Stimulated activated CD4-positive, alpha-beta T cell treated with anti-CD3 and anti-CD28 coated beads, Interleukin-15, amount 100 ng/mL, for 24 hours (primary cell): ENCODE data around the gene TAF4.
A peak's percentile ranks its signal among the peaks of the same experiment; 100 is the strongest.

Experiments used
- DNase-seq: peaks from one replicate; pipeline ENCODE4 v3.0.0-alpha.2; 2020

The TAF4 gene

GRCh38 chr20:62020935-62021701, 44.6 kb downstream of the TAF4 start:
- DNase-seq, result no peak

DNA sequence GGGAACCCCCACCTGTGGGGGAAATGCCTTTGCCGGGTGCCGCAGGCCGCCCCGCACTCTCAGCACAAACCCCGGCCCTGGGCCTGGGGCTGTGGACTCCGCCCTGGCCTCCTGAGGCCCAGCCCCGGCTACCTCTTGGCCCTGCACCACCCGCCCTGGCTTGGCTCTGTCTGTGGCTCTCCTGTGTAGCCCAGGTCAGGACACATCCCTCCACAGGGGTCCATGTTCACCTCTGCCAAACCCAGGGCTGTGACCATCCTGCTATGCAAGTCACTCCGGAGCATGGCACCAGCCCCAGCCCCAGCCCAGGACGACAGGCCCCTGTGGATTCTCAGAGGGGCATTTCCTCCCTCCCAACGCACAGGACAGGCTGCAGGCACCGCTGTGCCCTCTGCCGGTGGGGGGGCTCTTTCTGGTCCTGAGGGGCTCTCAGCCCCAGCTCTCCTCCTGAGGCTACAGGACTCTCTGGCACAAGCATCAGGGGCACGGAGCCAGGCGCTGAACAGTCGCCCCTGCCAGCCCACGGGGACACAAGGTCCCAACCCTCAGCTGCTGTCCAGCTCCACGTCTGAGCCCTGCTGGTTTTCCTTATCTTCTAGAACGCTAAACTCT, 45.7 kb downstream of the TAF4 start:
- no peak for DNase-seq

- no peak for DNase-seq
Measured at GRCh38 chr20:62019144-62019805, 46.4 kb downstream of the TAF4 start.

GRCh38 chr20:62018437-62019143, 47.1 kb downstream of the TAF4 start:
- no peak for DNase-seq

- no peak for DNase-seq
Measured at GRCh38 chr20:62015540-62016288, 50.0 kb downstream of the TAF4 start.

DNA sequence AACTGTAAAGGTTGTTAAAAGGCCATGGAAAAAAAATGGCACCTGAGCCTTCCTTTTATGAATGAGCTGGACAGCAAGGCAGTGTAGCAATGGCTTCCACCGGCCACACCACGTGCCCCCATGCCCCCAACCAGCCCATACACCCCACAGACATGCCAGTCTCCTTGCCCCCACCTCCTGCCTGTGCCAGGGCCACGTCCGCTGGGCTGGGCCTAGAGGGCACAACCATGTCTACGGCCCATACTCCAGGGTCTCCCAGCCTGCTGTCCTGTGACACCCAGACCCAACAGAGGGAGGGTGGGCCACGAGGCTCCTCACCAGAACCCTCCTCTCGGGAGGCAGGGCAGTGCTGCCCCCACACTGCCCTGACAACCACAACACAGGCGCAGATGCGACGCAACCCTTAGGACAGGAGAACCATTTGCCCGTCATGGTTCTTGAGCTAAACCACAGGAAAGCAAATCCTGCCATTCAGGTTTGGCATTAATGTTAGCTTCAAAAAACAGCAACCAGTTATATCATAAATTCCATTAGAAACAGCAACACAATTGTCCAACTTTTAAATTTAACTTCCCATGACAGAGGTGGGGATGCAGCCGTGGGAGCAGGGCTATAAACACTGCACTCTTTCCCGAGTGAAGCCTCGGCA, 50.7 kb downstream of the TAF4 start:
- no peak for DNase-seq

- no peak for DNase-seq
Measured at GRCh38 chr20:62014488-62014775, 51.2 kb downstream of the TAF4 start.

- DNase-seq, result no peak
Measured at GRCh38 chr20:62012631-62013030, 53.0 kb downstream of the TAF4 start.

GRCh38 chr20:62011938-62012534, 53.6 kb downstream of the TAF4 start:
- DNase-seq, result no peak

GRCh38 chr20:62011403-62011790, 54.3 kb downstream of the TAF4 start:
- no peak for DNase-seq

DNA sequence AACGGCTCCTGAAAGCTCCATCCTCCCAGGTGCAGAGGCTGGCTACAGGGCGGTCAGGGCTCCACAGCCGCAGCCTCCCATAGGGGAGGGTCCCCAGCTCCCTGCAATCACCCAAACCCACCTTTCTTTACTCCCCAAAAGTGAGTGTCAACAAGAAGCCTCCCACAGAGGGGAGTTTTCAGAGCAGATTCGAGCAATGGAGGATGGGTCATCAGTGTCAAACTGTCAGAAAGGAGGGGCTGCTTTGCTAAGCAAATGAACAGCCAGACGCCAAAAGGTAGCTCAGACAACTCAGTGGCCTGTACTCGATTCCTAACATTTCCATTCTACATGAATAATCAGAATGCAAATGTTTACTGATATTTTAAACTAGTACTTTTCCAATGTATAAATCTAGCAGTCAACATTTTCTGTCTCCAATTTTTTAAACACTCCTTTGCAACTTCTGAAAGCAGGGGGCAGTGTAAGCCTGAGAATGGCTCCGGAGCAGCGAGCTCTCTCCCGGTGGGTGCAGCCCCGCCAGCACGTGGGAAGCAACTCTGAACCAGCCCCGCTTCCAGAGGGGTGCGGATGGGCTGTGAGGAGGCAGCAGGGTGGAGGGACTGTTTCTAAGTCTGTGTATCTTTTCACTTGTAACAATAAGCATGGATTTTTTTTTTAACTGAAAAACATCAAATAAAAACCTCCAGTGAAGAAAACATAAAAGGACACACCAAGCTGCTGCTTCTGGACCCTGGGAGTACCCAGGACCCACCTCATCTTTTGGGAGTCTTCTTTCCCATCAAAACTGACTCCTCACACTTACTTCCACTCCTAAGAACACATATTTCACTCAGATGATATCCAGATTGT, 54.9 kb downstream of the TAF4 start:
- peak; percentile 64 for DNase-seq

DNA sequence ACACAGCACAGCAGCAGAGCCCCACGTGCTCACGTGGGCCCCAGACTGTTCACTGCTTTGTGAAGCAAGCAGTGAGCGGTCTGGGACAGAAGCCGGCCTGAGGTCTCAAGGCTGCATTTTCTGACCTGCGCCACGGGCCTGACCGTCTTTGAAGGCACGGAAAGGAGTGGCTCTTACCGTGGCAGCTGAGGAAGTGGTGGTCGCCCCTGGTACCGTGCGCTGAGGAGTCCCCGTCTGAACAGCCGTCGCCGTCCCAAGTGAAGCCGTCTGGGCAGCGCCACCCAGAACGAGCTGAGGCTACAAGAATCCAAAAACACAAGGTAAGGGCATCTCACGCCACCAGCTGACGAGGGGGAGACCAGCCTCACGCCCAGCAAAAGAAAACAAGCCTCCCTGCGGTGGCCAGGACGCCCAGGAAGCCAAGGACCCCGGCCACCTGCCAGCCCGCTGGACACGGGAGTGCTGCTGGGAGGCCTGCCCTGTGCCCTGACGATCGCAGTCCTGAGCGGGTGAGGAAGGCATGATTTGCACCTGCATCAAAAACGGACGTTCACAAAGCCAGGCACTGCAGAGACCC, 55.7 kb downstream of the TAF4 start:
- no peak for DNase-seq

- DNase-seq, result no peak
Measured at GRCh38 chr20:62009322-62009721, 56.4 kb downstream of the TAF4 start.

- no peak for DNase-seq
Measured at GRCh38 chr20:62008643-62009183, 57.0 kb downstream of the TAF4 start.

DNA sequence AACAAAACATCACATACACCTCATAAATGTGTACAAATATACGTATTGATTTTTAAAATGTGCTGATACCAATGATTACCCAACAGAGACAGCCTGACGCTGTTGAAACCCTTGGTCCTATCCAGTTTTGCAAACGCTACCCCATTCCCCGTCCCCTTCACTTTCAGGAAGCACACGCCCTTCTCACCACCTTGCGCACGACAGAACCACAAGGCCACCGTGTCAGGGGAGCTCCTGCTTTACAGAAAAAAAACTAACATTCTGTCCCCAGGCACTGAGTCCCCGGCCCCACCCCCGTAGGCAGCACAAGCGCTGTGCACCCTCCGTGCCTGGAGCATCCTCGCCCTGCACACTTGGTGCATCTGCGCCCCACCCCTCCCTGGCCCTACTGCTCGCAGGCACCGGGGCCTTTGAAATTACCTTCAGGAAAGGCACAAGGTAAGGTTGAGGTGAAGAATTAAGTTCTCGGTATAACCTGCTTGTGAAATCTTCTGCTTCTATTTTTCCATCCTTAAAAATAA, 58.5 kb downstream of the TAF4 start:
- DNase-seq, result no peak

- no peak for DNase-seq
Measured at GRCh38 chr20:62006482-62006881, 59.2 kb downstream of the TAF4 start.

GRCh38 chr20:62004614-62005013, 61.1 kb downstream of the TAF4 start:
- no peak for DNase-seq

DNA sequence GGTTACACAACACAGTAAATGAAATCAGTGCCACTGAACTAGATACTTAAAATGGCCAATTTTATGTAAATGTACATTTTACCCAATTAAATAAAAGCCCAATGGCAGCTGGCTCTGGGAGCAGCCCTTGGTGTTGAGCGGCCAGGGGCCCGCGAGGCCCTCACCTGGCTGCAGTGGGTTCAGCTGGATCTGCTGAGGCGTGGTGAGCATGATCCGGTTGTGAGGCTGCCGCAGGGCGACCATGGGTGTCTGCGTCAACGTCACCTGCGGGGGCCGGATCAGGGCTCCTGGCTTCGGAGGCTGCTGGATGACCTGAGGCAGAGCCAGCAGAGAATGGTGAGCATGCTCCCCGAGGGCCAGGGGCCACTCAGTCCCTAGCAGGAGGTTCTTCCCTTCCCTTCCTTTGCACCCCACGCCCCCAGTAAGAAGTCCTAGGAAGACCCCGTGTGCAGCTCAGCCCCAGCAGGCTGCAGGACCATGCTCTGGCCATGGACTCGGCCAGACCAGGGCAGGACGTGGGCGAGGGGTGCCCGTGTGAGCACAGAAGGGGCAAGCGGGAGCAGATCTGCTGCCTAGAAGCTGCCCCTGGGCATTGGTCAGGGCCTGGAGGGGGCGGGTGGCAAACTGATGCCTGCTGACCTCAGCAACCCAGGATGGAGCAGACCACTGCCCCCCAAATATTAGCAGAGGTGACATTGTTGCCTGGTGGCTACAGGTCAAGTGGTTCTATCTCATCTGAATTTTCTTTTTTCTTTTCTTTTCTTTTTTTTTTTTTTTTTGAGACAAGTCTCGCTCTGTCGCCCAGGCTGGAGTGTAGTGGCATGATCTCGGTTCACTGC, 61.9 kb downstream of the TAF4 start:
- DNase-seq, result no peak

- no peak for DNase-seq
Measured at GRCh38 chr20:62002882-62003480, 62.7 kb downstream of the TAF4 start.
